ENCODE data around the gene MFAP1.

MFAP1 gene

GRCh38 chr15:43775411-43775965, 49.0 kb downstream of the MFAP1 start:
- DNase-seq: no peak

- no peak for DNase-seq
Measured at GRCh38 chr15:43774062-43774461, 50.4 kb downstream of the MFAP1 start.

GRCh38 chr15:43772624-43773023, 51.9 kb downstream of the MFAP1 start:
- no peak for DNase-seq

- no peak for DNase-seq
Measured at GRCh38 chr15:43771816-43772215, 52.7 kb downstream of the MFAP1 start.

- peak; percentile 68 for DNase-seq
Measured at GRCh38 chr15:43769584-43770228, 54.8 kb downstream of the MFAP1 start.

GRCh38 chr15:43763819-43764446, 60.6 kb downstream of the MFAP1 start:
- DNase-seq: no peak

GRCh38 chr15:43762824-43763223, 61.7 kb downstream of the MFAP1 start:
- no peak for DNase-seq

Data from activated CD4-positive, alpha-beta T cell treated with anti-CD3 and anti-CD28 coated beads, Interleukin-2, amount 50 U/mL, for 1 hour (primary cell).